Activated CD4-positive, alpha-beta T cell treated with anti-CD3 and anti-CD28 coated beads for 4 hours (primary cell): ENCODE data around the gene ATP6AP2.
"Not testable (repeated sequence)": the region's sequence is repeated elsewhere in the genome, so short reads cannot be mapped to it uniquely, and the experiment has no call there.

Experiments used
- DNase-seq, 2 donors: peaks; one replicate each; pipeline ENCODE4 v3.0.0-alpha.2; 2020

The ATP6AP2 gene

GRCh38 chrX:40576291-40576690 is 4.5 kb upstream of the ATP6AP2 start:
- DNase-seq, result no peak

- DNase-seq, result no peak
Observed at GRCh38 chrX:40578039-40578695, 2.6 kb upstream of the ATP6AP2 start.

GRCh38 chrX:40579141-40579540 is 1.6 kb upstream of the ATP6AP2 start:
- no peak for DNase-seq

DNA sequence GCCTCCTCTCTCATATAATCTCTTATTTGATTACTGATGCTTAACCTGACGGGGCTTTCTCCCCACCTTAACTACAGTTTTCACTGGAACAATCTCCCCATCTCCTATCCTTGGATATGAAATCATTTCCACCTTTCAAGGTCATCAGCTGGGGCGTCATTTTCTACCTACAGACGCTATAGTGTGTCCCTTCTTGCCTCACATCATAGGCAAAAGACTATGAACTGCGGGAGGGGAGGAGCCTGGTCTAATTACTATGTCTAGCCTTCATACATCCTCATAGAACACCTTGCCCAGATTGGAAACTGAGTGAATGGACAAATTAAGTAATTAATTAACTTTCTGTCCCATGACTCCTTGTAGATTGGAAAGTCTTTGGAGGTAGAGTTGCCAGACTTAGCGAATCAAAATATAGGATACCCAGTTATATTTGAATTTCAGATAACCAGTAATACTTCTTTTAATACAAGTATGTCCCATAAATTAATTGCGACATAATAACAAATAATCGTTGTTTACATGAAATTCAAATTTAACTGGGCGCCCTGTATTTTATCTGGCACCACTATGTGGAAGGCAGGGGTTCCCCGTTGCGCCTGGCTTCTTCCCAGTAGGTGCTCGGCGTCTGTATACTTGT is 752 bp upstream of the ATP6AP2 start:
- no peak for DNase-seq

DNA sequence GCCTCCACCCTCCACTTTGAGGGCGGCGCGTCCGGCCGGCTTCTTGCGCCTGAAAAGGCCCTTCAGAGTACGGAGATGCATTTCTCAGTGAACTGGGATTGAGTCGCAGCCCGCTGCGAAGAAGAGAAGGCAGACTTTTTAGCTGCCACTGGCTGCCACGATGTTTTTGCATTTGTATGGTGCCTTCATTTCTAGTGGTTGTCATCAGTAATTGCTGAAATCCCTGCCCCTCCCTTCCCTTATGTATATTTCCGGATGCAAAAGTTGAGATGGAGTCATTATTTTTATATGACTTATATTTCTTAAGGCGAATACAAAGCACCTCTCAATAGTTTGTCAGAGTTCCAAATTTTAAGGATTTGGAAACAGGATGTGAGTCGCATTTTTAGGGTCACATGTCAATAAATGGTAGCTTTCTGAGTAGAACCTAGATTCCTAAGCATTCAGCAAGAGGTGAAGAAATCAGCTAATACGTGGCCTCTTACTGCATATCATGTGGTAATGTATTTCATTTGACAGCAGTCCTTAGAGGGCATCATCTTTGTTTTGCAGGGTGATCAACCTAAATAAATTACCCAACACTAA is 658 bp downstream of the ATP6AP2 start:
- DNase-seq, result no peak

DNA sequence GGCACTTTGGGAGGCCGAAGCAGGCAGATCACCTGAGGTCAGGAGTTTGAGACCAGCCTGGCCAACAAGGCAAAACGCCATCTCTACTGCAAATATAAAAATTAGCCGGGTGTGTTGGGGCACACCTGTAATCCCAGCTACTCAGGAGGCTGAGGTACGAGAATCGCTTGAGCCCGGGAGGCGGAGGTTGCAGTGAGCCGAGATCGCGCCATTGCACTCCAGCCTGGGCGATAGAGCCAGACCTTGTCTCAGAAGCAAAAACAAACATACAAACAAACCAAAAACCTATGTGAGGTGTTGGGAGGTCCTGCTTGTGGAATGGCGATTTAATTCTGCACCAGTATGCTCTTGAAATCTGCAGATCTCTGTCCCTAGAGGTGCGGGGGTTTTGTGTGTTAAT is 1.4 kb downstream of the ATP6AP2 start:
- DNase-seq, result not testable (repeated sequence)

DNA sequence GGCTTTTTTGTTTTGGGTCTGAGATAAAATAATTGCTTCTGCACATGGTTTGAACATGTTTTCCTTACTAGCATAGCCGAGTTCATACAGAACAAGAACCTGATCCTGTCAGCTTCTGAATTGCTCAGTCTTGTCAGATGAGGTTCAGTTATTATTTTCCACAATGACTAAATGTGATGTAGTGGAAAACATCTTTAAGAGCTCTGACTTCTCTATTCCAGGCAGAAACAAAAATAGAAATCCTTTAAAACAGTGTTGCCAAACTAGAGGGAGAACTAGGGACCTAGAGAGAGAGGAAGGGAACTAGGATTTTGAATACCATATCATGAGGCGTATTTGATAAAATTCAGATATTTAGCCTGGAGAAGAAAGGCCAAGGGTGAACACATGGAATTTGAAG is 2.0 kb downstream of the ATP6AP2 start:
- DNase-seq, result no peak

DNA sequence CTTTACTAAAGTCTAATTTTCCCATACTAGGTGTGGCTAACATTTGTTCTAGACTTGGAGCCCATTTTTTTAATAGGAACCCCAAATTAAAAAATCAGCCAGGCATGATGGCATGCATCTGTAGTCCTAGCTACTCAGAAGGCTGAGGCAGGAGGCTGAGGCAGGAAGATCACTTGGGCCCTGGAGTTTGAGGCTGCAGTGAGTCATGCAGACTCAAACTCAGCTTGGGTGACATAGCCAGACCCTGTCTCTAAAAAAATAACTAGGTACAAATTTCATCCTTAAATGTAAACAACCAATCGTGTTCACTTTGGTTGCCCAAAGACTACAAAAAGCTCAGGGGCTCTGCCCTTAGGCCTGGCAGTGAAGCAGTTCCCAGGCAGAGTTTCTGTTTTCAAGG is 6.9 kb downstream of the ATP6AP2 start:
- DNase-seq, result not testable (repeated sequence)

DNA sequence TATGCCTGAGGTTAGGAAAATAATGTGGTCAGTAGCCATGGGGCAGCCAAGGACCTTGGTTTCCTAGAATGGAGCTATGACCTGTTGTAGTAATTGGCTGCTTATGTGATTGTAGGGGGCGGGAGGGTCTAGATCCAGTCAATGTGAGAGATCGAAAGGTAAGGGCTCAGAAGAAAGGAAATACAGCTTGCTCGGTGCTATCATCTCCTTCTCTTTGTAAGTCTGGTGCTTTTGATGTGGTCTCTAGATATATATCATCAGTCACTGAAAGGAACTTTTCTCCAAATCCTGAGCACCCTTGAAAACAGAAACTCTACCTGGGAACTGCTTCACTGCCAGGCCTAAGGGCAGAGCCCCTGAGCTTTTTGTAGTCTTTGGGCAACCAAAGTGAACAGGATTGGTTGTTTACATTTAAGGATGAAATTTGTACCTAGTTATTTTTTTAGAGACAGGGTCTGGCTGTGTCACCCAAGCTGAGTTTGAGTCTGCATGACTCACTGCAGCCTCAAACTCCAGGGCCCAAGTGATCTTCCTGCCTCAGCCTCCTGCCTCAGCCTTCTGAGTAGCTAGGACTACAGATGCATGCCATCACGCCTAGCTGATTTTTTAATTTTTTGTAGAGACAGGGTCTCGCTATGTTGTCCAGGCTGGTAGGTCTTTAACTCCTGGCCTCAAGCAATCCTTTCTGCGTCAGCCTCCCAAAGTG is 9.0 kb downstream of the ATP6AP2 start:
- peak; percentile 7 to 16 for DNase-seq

DNA sequence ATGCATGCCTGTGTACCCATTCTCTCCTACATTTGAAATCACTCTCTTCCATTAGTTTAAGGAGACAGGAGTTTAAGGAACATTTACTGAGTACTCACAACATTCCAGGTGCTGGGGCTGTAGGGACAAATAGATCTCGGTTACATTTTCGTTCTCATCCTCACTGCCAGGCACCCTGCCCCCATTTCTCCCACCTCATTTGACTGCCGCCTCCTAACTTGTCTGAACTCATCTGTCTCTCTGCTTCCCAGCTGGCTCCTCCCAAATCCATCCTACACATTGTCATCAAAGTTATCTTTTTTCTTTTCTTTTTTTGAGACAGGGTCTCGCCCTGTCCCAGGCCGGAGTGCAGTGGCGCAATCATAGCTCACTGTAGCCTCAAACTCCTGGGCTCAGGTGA is 22.7 kb downstream of the ATP6AP2 start:
- DNase-seq, result no peak

GRCh38 chrX:40607381-40607780 is 26.6 kb downstream of the ATP6AP2 start:
- no peak for DNase-seq

GRCh38 chrX:40612511-40612910 is 31.7 kb downstream of the ATP6AP2 start:
- DNase-seq, result no peak

- DNase-seq, result no peak
Observed at GRCh38 chrX:40615976-40616375, 35.2 kb downstream of the ATP6AP2 start.

DNA sequence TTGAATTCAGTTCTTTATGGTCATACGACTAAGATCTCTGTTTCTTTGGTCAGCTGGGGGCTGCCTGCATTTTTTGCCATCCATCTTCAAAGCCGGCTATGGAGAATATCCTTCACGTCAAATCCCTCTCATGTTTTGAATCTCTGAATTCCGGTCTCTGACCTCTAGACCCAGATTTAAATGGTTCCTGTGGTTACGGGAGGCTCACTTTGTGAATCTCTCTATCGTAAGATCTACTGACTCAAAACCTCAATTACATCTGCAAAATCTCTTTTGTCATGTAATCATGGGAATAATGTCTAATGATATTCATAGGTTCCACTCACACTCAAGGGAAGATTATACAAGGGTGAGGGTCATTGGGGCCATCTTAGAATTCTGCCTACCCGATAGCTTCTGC is 36.8 kb downstream of the ATP6AP2 start:
- DNase-seq, result no peak

- DNase-seq, result no peak
Observed at GRCh38 chrX:40622479-40623138, 41.8 kb downstream of the ATP6AP2 start.

DNA sequence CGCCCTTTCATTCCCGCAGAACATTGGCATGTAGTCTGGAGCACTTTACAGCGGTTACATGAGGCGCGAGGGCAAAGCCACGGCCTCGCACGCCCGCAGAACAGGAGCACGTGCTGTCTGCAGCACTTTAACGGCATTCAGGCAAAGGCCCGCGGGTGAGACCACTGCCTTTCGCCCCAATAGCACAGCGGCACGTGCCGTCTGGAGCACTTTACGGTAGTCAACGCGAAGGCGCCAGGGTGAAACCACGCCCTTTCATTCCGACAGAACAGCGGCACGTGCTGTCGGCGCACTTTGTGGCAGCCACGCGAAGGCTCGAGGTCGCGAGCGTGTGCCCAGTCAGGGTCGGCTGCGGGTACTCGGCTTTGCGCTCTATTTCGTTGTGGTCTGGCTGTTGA is 42.4 kb downstream of the ATP6AP2 start, which contains the start of gene MPC1L:
Gene MPC1L (plus strand): TSS at position 290 of the 398 bp plus-strand sequence. CDS start 138 bp downstream, outside the sequence.
- no peak for DNase-seq

DNA sequence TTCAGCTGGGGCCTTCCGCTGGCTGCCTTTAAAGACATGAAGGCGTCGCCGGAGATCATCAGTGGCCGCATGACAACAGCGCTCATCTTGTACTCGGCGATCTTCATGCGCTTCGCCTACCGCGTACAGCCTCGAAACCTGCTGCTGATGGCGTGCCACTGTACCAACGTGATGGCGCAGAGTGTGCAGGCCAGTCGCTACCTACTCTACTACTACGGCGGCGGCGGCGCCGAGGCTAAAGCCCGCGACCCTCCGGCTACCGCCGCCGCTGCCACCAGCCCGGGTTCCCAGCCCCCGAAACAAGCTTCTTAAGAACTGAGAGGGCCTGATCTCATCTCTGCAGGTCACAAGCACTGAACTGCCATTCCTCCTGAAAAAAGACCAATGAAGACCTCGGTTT is 42.9 kb downstream of the ATP6AP2 start:
- DNase-seq, result no peak

- DNase-seq, result no peak
Observed at GRCh38 chrX:40625294-40625693, 44.5 kb downstream of the ATP6AP2 start.

DNA sequence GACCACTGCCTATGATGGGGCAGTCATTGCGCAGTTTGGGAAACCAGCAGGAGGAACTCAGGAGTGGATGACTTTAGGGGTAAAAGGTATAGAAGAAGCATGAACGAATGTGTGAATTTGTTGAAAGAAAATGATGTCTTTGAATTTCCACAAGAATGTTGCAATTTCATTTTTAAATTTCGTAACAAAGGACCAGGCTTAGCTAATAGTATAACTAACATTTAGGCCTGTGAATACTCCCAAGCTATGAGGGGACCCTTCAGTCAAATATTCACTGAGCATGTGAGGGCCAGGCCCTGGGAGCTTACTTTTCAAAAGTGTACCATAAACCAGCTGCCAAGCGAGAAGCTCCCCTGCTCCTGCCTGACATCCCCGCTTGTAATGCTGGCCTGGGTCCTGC is 47.7 kb downstream of the ATP6AP2 start:
- DNase-seq, result no peak

DNA sequence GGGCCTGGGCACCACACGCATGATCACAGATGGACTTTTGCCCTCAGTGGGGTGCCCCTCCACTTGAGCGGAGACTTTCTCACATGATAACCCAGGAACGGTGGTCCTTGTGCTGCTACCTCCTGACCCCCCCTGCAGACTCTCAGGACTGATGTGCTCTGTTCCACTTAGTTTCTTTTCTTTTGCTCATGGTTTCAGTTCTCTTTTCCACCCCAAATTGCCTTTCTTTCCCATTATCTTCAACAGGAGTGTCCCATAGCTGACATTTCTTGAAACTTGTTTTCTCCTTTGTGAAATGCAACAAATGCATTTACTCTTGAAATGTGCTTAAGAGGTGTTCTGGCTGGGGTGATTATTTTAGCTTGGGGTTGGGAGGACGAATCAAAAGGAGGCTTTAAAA is 51.4 kb downstream of the ATP6AP2 start:
- DNase-seq, result no peak

- no peak for DNase-seq
Observed at GRCh38 chrX:40637687-40638086, 56.9 kb downstream of the ATP6AP2 start.

- DNase-seq, result no peak
Observed at GRCh38 chrX:40644176-40644575, 63.4 kb downstream of the ATP6AP2 start.

- DNase-seq, result peak; percentile 28 to 36
Observed at GRCh38 chrX:40644821-40645358, 64.1 kb downstream of the ATP6AP2 start.
